A549 (cell line): ENCODE data around the gene RAPGEF4. TPM values are rescaled to one million over a fixed set of nuclear protein-coding genes. Genes with fewer than 3 reads are reported as not detected.

Experiments
- ATAC-seq, 2 experiments: fragments of 200-7000 bp in 1 of 2; fragments of >200 bp in 1 of 2; cut with Nextera tagmentation in 1 of 2; cut with Tn5 transposase in 1 of 2; 3 replicates each; pipeline versions ENCODE4 v1.8.0 to v1.9.1; 2018 to 2020; ENCODE audit warnings: mild to moderate bottlenecking in 1 of 2, moderate library complexity in 1 of 2
- CTCF ChIA-PET: fragments of 300-600 bp; sonication (Branson Sonifier 250); formaldehyde crosslinking; extraction: SDS; loops from one replicate; lab custom pipeline; 2021; ENCODE audit warnings: antibody characterized with exemption, inconsistent platforms; lab: Yijun Ruan, JAX
- POLR2A ChIA-PET: fragments of 350-600 bp; formaldehyde crosslinking; extraction: SDS; loops from one replicate; lab custom pipeline; 2021; ENCODE audit warnings: antibody characterized with exemption, inconsistent platforms; lab: Yijun Ruan, JAX
- DNase-seq, 2 experiments: peaks; one replicate each; pipeline versions ENCODE4 v3.0.0 to v3.0.0-alpha.2; 2011 to 2016; ENCODE audit warnings: low read depth in 1 of 2, low spot score in 1 of 2
- FAIRE-seq: peaks from 2 replicates; lab custom pipeline; 2011; peaks lifted over from hg19 to GRCh38; lab: Jason Lieb, UNC
- H3K27ac ChIP-seq, 2 experiments: fragments of >200 bp; sonication (Bioruptor Twin); formaldehyde crosslinking; 3 replicates each; pipeline ENCODE4 v1.5.1; 2016 to 2017
- H3K4me1 ChIP-seq: fragments of >200 bp; sonication (Bioruptor Twin); formaldehyde crosslinking; 3 replicates; pipeline ENCODE4 v1.6.1; 2016
- H3K4me2 ChIP-seq: fragments of >200 bp; sonication (Bioruptor Twin); formaldehyde crosslinking; 3 replicates; pipeline ENCODE4 v1.6.1; 2016
- H3K4me3 ChIP-seq: fragments of >200 bp; sonication (Bioruptor Twin); formaldehyde crosslinking; 3 replicates; pipeline ENCODE4 v1.5.1; 2016
- H3K9me3 ChIP-seq: fragments of >200 bp; sonication (Bioruptor Twin); formaldehyde crosslinking; 3 replicates; pipeline ENCODE4 v1.6.1; 2016
- CBX2 ChIP-seq: fragments of 200-600 bp; sonication (generic); IDR thresholded peaks from 2 replicates; pipeline ENCODE4 v1.6.1; 2016; ENCODE audit warnings: low read depth, mild to moderate bottlenecking, borderline replicate concordance
- CBX8 ChIP-seq: fragments of 200-600 bp; sonication (generic); IDR thresholded peaks from 2 replicates; pipeline ENCODE4 v1.6.1; 2016
- CEBPB ChIP-seq, 2 experiments: fragments of >200 bp in 1 of 2; sonication (Bioruptor Twin) in 1 of 2; formaldehyde crosslinking in 1 of 2; IDR thresholded peaks; 2 replicates each; pipeline ENCODE4 v1.6.1; 2012 to 2016
- CHD2 ChIP-seq: fragments of 150-350 bp; IDR thresholded peaks from 2 replicates; pipeline ENCODE4 v1.6.1; 2014; ENCODE audit warnings: low read length; ENCODE audit not compliant: partially characterized antibody
- EHF ChIP-seq: fragments of 250-450 bp; sonication (Bioruptor Pico); IDR thresholded peaks from 2 replicates; pipeline ENCODE4 v1.5.0; 2020; ENCODE audit warnings: mild to moderate bottlenecking
- FOXS1 ChIP-seq: fragments of 250-450 bp; sonication (Bioruptor Pico); IDR thresholded peaks from 2 replicates; pipeline ENCODE4 v1.5.0; 2020; ENCODE audit warnings: mild to moderate bottlenecking, moderate library complexity
- GATA3 ChIP-seq: IDR thresholded peaks from 2 replicates; pipeline ENCODE4 v1.6.1; 2012; ENCODE audit warnings: borderline replicate concordance
- HOXA7 ChIP-seq: fragments of 250-450 bp; sonication (Bioruptor Pico); IDR thresholded peaks from 2 replicates; pipeline ENCODE4 v1.5.0; 2020; ENCODE audit warnings: mild to moderate bottlenecking, moderate library complexity
- JUN ChIP-seq, 2 experiments: fragments of >200 bp; sonication (Bioruptor Twin); formaldehyde crosslinking; IDR thresholded peaks; 2 replicates in 1 of 2; 3 replicates in 1 of 2; pipeline ENCODE4 v1.6.1; 2016 to 2017
- KDM1A ChIP-seq: fragments of 200-600 bp; sonication (generic); IDR thresholded peaks from 2 replicates; pipeline ENCODE4 v1.6.1; 2016; ENCODE audit warnings: low read depth, mild to moderate bottlenecking
- KDM5A ChIP-seq: fragments of 200-600 bp; sonication (generic); IDR thresholded peaks from 2 replicates; pipeline ENCODE4 v1.6.1; 2016; ENCODE audit warnings: antibody characterized with exemption, mild to moderate bottlenecking
- MAZ ChIP-seq: fragments of 150-350 bp; IDR thresholded peaks from 2 replicates; pipeline ENCODE4 v1.6.1; 2014; ENCODE audit warnings: antibody characterized with exemption, low read depth, low read length, borderline replicate concordance
- NPAS2 ChIP-seq: fragments of 250-450 bp; sonication (Bioruptor Pico); IDR thresholded peaks from 2 replicates; pipeline ENCODE4 v1.8.0; 2022; ENCODE audit warnings: mild to moderate bottlenecking, moderate library complexity, borderline replicate concordance
- NR3C1 ChIP-seq: fragments of >200 bp; sonication (Bioruptor Twin); formaldehyde crosslinking; IDR thresholded peaks from 3 replicates; pipeline ENCODE4 v1.6.1; 2017
- POLR2A ChIP-seq: IDR thresholded peaks from 2 replicates; pipeline ENCODE4 v1.6.1; 2012; ENCODE audit warnings: mild to moderate bottlenecking, low read length
- RAD21 ChIP-seq, 2 experiments: fragments of >200 bp in 1 of 2; sonication (Bioruptor Twin) in 1 of 2; formaldehyde crosslinking in 1 of 2; IDR thresholded peaks in 1 of 2; conservative IDR thresholded peaks in 1 of 2; 2 replicates in 1 of 2; 3 replicates in 1 of 2; pipeline ENCODE4 v1.6.1; 2012 to 2018; ENCODE audit warnings: inconsistent platforms in 1 of 2
- RARB ChIP-seq: fragments of 250-450 bp; sonication (Bioruptor Pico); IDR thresholded peaks from 2 replicates; pipeline ENCODE4 v1.8.0; 2021; ENCODE audit warnings: mild to moderate bottlenecking, moderate library complexity
- RFX5 ChIP-seq: fragments of 450-650 bp; IDR thresholded peaks from 2 replicates; pipeline ENCODE4 v1.7.1; 2014; ENCODE audit warnings: antibody characterized with exemption, mild to moderate bottlenecking, moderate library complexity
- SMC3 ChIP-seq: fragments of >200 bp; sonication (Bioruptor Twin); formaldehyde crosslinking; IDR thresholded peaks from 3 replicates; pipeline ENCODE4 v1.6.1; 2018; ENCODE audit warnings: inconsistent platforms
- SREBF2 ChIP-seq: fragments of 450-650 bp; IDR thresholded peaks from 2 replicates; pipeline ENCODE4 v1.6.1; 2014; ENCODE audit warnings: mild to moderate bottlenecking, moderate library complexity
- TFCP2L1 ChIP-seq: fragments of 250-450 bp; sonication (Bioruptor Pico); IDR thresholded peaks from 2 replicates; pipeline ENCODE4 v1.5.0; 2021; ENCODE audit warnings: mild to moderate bottlenecking
- WGBS: methylation state at CpG from one replicate; pipeline ENCODE4 v1.1.6; 2017; ENCODE audit errors: missing lambda C conversion rate; 5-methylcytosine and 5-hydroxymethylcytosine counted together
- polyA plus RNA-seq, 4 experiments: library from polyadenylated mRNA; depleted of rRNA in 3 of 4; stranded (reverse); fragments of >200 nt; fragmentation: RNase III in 1 of 4; extraction: RNeasy Plus Mini Kit Qiagen cat#74134 plus additional on column Dnase treatment in 1 of 4; gene quantifications; 2 replicates in 3 of 4; 3 replicates in 1 of 4; pipeline ENCODE4 v1.2.3, GENCODE V29; 2011 to 2017
- TF ChIP-seq, protein P1 (sequence below): fragments of 250-450 bp; sonication (Bioruptor Pico); IDR thresholded peaks from 2 replicates; pipeline ENCODE4 v1.5.0; 2020; ENCODE audit warnings: low read depth, mild to moderate bottlenecking, moderate library complexity
- TF ChIP-seq, protein P2 (sequence below): fragments of 450-650 bp; IDR thresholded peaks from 2 replicates; pipeline ENCODE4 v1.6.1; 2014; ENCODE audit warnings: antibody characterized with exemption
- TF ChIP-seq, protein P3 (sequence below): IDR thresholded peaks from 2 replicates; pipeline ENCODE4 v1.6.1; 2012
- TF ChIP-seq, protein P4 (sequence below): fragments of >200 bp; sonication (Bioruptor Twin); formaldehyde crosslinking; IDR thresholded peaks from 2 replicates; pipeline ENCODE4 v1.6.1; 2016
- TF ChIP-seq, protein P5 (sequence below): IDR thresholded peaks from 2 replicates; pipeline ENCODE4 v1.6.1; 2012

Gene RAPGEF4
- polyA plus RNA-seq, 2 of the 4 experiments (the other 2 are of a cell fraction) = 0.18 to 1.1 TPM

DNA sequence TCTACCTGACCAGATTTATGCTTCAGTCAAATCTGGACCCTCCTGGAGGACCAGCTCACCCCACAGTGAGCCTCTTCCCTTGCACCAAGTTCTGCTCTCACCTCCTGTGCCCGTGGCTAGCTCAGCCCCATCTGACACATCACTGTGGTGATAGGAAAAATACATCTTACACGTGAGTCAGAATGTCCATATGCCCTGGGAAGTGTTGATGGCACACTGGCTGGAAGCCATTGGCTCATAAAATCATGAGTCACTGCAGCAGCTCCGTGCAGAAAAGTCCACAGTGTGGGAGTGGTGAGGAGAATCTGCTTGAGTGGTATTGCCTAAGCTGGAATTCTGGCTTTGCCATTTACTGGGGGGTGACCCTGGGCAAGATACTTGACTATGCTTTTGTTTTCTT is 42.6 kb upstream of the RAPGEF4 start (continued):
- TF ChIP-seq, protein P1, sequence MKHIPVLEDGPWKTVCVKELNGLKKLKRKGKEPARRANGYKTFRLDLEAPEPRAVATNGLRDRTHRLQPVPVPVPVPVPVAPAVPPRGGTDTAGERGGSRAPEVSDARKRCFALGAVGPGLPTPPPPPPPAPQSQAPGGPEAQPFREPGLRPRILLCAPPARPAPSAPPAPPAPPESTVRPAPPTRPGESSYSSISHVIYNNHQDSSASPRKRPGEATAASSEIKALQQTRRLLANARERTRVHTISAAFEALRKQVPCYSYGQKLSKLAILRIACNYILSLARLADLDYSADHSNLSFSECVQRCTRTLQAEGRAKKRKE (CRISPR knock-in tag) = no peak
- TF ChIP-seq, all 56 proteins: peak for 11

DNA sequence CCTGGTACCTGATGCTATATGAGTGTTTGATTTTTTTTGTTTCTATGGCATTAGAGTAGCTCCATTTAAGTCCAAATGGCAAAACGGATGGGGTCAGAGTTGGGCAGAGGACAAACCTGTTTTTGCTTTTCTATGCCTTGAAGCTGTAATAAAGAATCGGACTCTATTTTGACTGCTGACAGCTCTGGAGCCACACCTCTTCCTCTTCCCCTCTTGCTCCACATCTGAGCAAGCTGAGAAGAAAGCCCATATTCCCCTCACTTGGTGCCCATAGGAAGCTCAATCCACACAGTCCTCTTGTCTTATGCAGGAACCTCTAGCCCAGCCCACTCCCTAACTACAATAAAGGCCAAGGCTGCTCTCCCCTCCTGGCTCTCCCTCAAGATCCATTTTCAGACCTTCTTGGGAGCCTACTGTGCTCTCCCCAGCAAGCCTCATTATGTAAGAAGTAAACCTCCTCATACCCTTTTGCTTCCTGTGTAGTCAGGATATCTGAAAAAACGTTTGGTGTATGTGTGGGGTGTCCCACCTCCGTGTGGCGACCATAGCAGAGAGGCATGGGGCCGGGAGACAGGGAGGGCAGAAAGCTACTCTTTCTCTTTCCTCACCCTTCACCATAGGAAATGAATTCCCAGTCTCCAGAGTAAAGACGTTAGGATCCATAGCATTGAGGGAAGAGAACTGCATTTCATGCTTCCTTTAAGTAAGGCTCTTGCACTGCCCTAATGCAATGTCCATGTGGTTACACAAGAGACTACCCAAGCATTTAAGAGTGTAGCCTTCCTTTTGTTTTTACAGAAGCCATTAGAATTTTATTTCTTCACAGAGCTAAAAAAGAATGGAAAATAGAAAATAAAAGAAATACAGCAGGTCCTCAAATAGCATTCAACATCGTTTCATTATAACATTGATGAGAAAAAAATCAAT is 41.9 kb upstream of the RAPGEF4 start:
- Histone ChIP-seq H3K4me3 (no peak overlapping the region), H3K4me1 (peaks cover 37% of the 10 kb centered on the region), H3K9me3 (no peaks in the 10 kb centered on the region), H3K4me2 (peak overlapping the region; percentile 63), H3K27ac (peak overlapping the region; percentile 46 to 75; a peak in 5 of 6 replicates)
- no peak for TF ChIP-seq JUN (IDR thresholded peaks at IDR 0.05)
- TF ChIP-seq, protein P2, sequence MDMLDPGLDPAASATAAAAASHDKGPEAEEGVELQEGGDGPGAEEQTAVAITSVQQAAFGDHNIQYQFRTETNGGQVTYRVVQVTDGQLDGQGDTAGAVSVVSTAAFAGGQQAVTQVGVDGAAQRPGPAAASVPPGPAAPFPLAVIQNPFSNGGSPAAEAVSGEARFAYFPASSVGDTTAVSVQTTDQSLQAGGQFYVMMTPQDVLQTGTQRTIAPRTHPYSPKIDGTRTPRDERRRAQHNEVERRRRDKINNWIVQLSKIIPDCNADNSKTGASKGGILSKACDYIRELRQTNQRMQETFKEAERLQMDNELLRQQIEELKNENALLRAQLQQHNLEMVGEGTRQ = no peak
- no peak for TF ChIP-seq CBX8
- TF ChIP-seq FOXS1 (CRISPR knock-in tag) = no peak
- no peak for TF ChIP-seq SMC3
- no peak for TF ChIP-seq MAZ
- TF ChIP-seq NR3C1 = no peak
- TF ChIP-seq, protein P3, sequence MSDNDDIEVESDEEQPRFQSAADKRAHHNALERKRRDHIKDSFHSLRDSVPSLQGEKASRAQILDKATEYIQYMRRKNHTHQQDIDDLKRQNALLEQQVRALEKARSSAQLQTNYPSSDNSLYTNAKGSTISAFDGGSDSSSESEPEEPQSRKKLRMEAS = no peak
- TF ChIP-seq, protein P4, sequence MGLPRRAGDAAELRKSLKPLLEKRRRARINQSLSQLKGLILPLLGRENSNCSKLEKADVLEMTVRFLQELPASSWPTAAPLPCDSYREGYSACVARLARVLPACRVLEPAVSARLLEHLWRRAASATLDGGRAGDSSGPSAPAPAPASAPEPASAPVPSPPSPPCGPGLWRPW = no peak
- TF ChIP-seq, protein P5, sequence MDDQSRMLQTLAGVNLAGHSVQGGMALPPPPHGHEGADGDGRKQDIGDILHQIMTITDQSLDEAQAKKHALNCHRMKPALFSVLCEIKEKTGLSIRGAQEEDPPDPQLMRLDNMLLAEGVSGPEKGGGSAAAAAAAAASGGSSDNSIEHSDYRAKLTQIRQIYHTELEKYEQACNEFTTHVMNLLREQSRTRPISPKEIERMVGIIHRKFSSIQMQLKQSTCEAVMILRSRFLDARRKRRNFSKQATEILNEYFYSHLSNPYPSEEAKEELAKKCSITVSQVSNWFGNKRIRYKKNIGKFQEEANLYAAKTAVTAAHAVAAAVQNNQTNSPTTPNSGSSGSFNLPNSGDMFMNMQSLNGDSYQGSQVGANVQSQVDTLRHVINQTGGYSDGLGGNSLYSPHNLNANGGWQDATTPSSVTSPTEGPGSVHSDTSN = no peak
- no peak for DNase-seq
- POLR2A ChIA-PET = interaction anchor here (0.6 to 1.5 kb wide), 2 partner anchors 21 to 22 kb away, joined by 3 to 6 read pairs; no protein-coding TSS in a partner anchor
- WGBS = 59% methylated on average over 8 of the region's 8 CpGs
- ATAC-seq = peak; percentile 37 to 47; a peak in 5 of 6 replicates
- FAIRE-seq = no peak
- CTCF ChIA-PET = interaction anchor here (0.6 to 2.8 kb wide), 4 partner anchors 16 to 1437 kb away, joined by 3 to 14 read pairs (median 6); no protein-coding TSS in a partner anchor

DNA sequence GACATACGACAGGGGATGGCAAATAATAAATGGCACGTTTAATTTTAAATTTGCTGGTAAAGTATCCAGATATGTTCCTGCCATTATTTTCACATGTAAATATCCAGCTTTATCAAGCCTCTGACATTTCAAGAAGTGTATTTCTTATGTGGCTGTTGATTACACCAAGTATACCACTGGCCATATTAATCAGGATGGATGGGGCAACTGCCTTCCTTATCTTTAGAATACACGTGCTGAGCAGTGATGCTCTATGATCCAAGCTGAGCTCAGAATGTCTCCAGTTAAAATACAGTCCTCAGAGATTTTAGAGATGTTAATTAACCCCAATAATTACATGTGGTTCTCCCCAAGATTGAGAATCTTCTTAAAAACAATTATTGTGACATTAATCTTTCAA is 38.3 kb upstream of the RAPGEF4 start:
- peak overlapping the region in 1 of 2 experiments; percentile 74; a peak in 3 of 6 replicates for H3K27ac ChIP-seq
- no peaks in the 10 kb centered on the region for H3K9me3 ChIP-seq
- TF ChIP-seq EHF (no peak), RAD21 (conservative IDR thresholded peaks at IDR 0.05 in 1 of 2, IDR thresholded peaks at IDR 0.05 in 1 of 2) (no peak), HOXA7 (CRISPR knock-in tag) (no peak), KDM1A (no peak), RARB (CRISPR knock-in tag) (no peak), NPAS2 (CRISPR knock-in tag) (no peak), GATA3 (no peak), SREBF2 (no peak), KDM5A (no peak), CBX2 (no peak), CEBPB (IDR thresholded peaks at IDR 0.05) (no peak), POLR2A (no peak), RFX5 (no peak), CHD2 (no peak), TFCP2L1 (CRISPR knock-in tag) (no peak)
- TF ChIP-seq, protein P4 = no peak
- POLR2A ChIA-PET = no interaction called here
- H3K4me1 ChIP-seq = peaks cover 56% of the 10 kb centered on the region
- ATAC-seq (no peak), DNase-seq (no peak), FAIRE-seq (no peak)
- no peak overlapping the region for H3K4me3 ChIP-seq
- peak overlapping the region; percentile 56 for H3K4me2 ChIP-seq
- CTCF ChIA-PET = interaction anchor here (1.4 to 2.8 kb wide), 2 partner anchors 13 to 15 kb away, joined by 3 to 13 read pairs; no protein-coding TSS in a partner anchor
- WGBS = 90% methylated on average over 3 of the region's 3 CpGs
